Activated CD4-positive, alpha-beta T cell treated with anti-CD3 and anti-CD28 coated beads, Interleukin-10, Interleukin-2, amounts not matched to agents 100 ng/mL and 50 ng/mL, durations not matched to agents 16 hours and 8 hours (primary cell): ENCODE data around the gene CACNB2.
A peak's percentile ranks its signal among the peaks of the same experiment; 100 is the strongest.

Source experiments
- DNase-seq: peaks from one replicate; pipeline ENCODE4 v3.0.0-alpha.2; 2020

The CACNB2 gene

DNA sequence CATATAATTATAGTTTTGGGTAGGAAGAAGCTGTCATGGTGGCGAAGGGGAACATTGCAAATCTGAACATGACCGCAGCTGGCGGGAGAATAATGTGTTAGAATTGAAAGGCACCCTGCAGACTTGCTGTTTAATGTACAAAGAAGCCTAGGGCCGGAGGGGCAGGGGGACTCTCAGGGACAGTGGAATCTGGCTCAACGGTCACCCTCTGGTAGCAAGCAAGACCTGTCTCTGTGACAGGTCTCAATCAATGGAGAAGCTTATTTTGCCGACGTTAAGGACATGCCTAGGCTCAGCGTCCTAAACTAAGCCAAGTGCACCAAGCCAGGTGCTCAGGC lies 333.9 kb downstream of the CACNB2 start:
- no peak for DNase-seq

DNA sequence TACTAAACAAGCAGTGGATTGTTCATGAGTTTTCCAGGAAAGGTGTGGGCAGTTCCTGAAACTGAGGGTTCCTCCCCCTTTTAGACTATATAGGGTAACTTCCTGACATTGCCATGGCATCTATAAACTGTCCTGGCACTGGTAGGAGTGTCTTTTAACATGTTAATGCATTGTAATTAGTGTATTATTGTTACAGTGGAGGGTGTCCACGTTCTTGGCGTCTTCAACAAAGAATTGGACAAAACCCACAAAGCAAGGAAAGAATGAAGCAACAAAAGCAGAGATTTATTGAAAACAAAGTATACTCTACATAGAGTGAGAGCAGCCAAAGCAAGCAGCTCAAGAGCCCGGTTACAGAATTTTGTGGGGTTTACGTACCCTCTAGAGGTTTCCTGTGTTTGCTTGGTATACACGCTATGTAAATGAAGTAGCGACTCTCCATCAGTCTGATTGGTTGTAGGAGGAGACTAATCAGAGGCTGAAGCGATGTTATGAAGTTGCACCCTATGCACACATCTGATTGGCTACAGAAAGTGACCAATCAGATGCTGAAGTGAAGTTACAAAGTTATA lies 335.9 kb downstream of the CACNB2 start:
- DNase-seq, result no peak

DNA sequence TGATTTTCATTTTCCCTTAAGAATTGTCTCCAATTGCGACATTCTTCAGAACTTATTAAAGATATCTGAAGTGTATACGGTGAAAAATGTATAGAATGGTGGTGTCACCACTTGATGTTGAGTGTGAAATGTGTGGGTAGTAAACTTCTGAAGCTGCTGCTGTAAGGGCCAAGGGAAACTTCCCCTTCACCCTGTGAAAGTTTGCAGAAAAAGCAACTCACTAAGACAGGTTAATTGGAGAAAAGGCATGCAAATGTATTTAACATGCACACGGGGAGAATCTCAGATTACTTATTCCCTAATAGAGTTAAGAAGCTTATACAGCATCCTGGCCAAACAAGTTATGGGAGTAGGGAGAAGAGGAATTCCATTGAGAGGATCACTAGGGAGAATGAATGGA lies 338.1 kb downstream of the CACNB2 start:
- no peak for DNase-seq

DNA sequence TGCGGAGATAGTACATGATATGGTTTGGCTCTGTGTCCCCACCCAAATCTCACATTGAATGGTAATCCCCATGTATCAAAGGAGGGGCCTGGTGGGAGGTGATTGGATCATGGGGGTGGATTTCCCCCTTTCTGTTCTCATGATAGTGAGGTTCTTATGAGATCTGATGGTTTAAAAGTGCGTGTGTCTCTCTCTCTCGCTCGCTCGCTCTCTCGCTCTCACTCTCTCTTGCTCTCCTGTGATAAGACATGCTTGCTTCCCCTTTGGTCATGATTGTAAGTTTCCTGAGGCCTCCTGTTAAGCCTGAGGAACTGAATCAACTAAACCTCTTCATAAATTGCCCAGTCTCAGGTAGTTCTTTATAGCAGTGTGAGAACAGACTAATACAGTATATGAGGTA lies 339.3 kb downstream of the CACNB2 start:
- DNase-seq, result no peak

DNA sequence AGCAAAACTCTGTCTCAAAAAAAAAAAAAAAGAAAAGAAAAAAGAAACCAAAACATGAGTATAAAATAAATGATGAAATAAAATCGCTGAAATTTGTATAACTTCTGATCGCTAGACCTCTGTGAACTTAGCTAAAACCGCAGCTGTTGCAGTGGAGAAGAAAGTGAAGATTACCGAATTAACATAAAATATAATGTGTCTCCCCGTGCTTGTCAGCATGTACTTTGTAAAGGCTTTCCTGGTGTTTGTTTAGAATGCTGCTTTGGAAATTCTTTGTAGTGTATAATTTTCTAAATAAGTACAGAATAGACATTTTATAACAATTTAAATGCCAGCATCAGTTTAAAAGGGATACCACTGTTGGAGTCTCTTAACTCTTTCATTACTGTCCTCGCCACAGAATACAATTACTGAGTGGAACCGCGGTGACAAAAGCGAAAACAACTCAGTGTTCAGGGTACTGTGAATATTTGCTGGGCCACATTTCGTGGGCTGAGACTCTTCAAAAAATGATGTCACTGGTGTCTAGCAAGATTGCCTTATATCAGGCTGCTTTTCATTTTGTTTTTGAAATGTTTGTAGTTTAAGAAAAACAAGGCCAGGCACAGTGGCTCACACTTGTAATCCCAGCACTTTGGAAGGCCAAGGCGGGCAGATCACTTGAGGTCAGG lies 343.4 kb downstream of the CACNB2 start:
- DNase-seq, result no peak

DNA sequence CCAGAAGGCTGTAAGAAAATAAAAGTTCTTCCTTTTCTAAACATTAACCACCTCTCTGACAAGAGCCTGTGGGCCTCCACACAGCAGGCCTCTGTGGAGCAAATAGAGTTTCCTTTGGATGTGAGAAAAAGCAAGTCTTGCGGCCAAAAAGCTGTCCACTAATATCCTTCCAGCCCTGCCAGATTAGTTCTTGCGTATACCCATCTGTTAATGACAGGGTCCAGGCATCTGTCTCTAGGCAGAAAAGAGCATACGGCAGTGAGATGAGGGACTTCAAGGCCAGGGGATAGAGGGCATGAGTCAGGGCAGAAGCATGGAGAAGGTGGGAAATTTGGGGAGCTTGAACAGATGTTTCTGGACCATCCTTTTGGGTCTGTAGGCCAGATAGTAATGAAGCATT lies 346.2 kb downstream of the CACNB2 start:
- no peak for DNase-seq

DNA sequence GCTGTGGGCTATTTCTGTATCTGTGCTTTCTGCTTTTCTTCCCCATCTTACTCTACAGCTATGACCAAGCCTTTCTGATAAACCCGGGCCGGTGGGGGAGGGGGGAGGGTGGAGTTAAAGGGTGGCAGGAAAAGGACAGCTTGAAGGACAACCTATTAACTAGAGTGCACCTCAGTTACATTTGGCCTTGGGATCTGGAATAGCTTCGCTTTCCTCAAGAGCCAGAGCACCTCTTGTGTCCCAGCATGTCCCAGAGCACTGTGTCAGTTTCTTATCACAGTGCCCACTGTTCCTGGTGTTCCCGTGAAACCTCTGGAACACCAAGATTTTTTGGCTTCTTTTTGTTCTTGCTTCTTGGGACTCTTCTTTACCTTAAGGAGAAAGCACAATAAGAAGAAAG lies 350.5 kb downstream of the CACNB2 start:
- DNase-seq, result no peak

DNA sequence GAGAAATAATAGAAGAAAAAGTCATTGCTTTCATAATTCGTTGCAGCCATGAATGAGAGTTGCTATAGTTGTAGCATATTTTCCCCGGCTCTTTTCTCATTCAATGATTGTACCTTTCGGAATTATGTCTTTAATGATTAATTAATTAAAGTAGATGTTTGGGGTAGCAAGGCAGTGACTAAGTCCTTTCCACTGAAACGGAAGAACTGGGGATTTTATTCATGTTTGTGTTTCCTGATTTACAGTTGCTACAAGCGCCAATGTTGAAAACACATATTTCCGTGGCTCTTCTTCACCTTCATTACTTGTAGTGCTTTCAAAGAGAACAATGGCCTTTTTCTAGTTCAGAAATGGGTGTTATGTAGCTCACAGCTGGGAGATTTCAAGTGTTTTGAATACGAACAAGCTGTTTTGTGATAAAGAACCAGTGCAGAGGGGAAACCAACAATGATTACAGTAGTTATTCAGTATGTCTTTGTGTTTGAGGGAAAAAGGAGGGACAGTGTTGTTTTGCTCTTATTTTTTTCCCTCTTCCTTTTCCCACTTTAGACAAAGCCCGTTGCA lies 357.7 kb downstream of the CACNB2 start:
- DNase-seq, result no peak

DNA sequence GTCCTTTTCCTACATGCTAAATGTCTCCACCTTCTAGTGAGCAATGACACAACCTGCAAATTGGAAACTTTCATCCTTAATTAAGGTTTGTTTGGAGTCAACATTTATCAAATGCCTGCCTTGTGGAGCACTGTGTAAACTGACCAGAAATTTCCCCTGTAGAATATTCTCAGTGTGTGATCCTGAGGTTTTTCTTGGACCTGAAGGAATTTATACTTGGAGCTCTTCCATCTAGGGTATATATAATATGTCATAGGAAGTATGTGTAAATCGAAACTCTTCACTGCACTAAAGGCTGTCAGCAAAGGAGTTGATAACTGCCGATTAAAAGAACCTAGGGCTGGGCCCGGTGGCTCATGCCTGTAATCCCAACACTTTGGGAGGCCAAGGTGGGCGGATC lies 358.8 kb downstream of the CACNB2 start:
- no peak for DNase-seq

DNA sequence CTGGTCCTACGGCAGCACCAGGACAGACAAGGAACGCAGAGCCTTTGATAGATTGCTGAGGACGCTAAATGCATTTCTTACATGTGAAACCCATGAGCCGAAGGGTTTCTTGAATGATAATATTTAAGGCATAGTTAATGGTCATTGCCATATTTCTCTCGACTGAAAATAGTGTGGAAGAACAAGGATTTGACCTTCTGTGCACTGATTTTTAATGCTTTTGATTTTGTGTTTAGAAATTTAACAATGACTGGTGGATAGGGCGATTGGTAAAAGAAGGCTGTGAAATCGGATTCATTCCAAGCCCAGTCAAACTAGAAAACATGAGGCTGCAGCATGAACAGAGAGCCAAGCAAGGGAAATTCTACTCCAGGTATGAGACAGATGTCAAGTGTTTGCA lies 360.4 kb downstream of the CACNB2 start:
- DNase-seq, result no peak

DNA sequence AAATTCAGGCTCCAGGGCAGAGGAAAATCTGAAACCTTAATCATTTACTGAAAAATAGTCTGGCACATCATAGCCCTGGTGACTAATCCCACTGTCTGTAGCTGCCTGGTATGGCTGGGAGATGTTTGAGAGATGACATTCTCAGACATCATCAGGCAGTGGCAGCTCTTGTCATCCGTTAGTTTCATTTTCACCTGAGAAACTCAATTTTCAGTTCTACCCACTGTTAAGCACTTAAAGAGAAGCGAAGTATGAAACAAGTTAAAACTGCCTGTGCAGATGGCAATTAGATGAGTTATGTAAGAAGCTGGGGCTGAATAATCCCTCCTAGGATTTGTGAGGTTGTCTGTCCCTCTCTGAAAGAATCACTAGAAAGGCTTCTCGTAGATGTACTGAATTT lies 361.0 kb downstream of the CACNB2 start:
- peak; percentile 31 for DNase-seq

DNA sequence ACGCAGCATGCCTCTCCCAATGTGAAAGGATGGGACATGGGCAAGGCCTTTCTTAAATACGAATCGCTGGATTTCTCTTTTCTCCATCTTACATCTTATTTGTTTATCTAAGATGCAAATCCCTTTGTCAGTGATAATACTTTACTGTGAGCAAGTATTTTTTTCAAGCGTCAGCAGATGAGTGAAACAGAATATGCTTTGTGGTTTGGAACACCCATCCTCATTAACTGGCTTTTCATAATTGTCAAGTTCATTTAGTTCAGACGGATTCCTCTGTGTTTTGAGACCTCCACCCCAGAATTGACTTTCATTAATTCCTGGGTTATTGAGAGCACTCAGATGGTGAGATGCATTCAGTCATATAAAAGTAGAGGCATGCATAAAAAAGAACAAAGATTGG lies 361.4 kb downstream of the CACNB2 start:
- DNase-seq, result no peak

DNA sequence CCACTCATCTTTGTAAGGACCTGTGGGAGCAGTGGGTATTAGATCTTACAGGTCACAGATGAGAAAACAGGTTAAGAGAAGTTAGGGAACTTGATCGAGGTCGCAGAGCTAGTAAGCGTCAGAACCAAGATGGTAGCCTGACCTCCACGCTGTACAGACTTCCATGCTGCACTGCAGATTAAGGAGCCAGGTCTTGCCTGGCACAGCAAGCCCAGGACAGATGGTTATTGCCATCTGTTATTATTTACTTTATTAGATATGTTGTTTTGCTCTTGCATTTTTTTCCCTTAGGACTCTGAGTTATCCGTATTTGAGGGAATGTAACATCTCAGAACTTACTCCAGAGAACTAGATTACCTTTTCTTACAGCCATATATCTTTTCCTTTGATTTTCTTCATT lies 363.9 kb downstream of the CACNB2 start:
- DNase-seq, result no peak

DNA sequence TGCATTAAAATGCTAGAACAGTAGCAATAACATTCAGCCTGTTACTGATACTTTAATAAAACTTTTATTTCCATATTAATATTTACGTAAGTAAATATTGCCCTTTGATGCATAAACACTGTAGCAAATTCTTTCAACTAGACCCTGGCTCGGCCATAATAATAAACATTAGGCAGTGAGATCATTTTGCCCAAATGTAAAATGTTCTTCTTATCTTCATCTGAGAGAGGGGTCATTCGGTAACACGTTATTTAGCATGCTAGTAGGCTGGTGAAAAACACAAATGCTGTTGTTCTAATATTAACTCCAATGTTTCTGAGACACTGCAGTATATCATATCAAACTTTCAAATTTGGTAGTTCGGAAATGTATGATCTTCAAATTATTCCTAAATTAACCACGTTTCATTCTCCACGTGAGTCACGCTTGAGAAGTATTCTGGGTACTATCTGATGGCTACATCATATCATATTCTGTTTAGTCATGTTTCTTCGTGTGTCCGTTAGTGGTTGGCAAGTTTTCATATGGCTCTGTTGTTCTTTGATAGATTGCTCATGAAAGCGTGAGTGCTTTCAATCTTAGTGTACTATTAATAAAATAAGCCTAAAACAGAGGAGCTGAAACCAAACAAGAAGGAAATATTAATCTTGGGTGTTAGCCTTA lies 365.4 kb downstream of the CACNB2 start:
- DNase-seq, result peak; percentile 1

DNA sequence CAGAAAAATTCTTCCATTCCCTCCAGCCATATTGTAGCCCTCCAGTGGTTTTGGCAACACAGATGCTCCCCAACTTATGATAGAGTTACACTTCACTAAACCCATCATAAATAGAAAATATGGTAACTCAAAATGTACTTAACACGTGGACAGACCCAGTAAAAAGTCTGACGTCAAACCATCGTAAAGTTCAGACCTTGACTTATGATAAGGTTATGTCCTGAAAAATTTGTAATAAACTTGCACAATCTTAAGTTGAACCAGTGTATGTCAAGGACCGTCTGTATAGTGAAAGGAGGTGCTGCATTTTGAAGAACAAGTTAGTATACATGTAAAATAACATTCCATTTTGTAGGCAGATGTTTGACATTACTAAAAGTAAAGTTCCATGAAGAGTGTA lies 368.4 kb downstream of the CACNB2 start:
- DNase-seq, result no peak

DNA sequence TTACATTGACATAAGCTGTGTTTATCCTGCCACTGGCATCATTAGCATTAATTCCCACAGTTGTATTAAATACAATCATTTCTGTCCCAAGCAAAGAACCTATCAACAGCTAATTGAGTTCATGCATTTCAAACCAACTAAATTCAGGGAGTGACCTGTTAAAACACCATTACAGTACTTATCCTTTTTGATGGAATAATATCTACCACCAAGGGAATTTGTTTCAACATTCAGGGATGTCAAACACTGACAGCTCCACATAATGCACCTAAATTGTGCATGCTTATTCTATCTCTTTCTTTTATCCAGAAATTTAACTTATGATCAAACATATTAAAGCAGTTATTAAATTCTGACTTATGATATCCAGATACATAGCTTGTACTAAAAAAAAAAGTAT lies 374.3 kb downstream of the CACNB2 start:
- DNase-seq, result no peak

DNA sequence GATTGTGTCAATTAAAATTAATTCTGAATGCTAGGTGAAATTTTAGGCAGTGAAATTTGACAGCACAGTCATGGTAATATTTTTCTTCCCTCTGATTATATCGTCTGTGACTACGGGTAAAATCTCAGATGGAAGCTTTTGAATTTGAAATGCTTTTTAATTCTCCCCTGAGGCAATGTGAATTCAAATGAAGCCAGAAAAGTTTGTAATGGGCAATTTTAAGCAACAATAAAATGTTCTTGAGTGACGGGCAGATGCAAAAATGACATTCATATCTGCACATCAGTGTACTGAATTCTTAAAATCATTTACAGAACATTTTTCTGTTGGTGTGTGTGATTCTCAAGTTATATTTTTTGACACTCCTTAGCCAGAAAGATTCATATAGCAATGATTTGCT lies 376.6 kb downstream of the CACNB2 start:
- no peak for DNase-seq

DNA sequence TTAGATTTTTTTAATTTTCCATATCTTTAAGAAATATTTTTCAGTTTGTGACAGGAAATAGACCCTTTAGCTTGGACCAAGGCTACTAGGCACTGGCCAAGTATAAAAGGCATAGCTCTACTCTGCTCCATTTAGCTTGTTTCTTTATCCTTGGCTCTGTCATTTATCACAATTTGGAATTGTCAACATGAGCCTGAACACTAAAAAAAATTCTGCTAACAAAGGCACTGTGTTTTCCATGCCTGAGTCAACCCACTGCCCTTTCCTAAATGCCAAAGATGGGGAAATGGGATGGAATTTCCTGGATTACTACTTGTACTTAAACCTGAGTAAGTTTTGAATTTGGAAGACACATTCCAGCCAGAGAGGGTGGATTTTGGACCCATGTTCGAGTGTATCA lies 382.8 kb downstream of the CACNB2 start:
- DNase-seq, result no peak

DNA sequence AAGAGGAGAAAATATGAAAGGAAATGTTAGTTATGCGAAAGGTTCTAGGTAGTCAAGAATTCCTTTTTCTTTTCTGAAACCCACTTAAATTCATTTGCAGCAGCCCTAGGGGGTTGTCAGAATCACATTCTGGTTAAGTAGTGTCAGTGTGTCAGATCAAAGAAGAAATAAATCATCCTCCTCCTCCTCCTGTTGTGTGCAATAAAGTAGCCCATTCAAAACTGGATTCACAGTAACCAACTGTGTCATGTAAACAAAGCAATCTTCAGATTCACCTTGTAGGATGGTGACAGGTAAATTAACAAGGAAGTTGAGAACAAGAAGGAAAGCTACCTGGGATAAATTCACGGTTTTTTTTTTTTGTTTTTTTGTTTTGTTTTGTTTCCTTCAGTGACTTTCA lies 383.6 kb downstream of the CACNB2 start:
- DNase-seq, result no peak

DNA sequence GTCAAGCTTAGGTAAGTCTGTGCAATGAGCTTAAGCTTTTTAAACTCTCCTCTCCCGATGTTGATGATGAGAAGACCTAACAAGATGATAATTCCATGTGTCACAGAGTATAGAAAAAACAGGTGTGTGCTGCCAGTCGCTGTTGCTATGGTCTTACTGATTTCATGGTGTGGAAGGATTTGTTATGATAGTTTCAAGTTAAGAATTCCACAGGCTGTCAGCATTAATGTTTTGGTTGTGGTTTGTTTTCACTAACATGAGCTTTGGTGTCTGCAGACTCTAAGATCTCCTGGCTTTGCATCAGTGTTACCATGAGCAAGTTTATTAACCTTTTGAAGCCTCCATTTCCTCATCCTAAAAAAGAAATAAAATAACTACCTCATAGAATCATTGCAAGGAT lies 387.5 kb downstream of the CACNB2 start:
- DNase-seq, result no peak

DNA sequence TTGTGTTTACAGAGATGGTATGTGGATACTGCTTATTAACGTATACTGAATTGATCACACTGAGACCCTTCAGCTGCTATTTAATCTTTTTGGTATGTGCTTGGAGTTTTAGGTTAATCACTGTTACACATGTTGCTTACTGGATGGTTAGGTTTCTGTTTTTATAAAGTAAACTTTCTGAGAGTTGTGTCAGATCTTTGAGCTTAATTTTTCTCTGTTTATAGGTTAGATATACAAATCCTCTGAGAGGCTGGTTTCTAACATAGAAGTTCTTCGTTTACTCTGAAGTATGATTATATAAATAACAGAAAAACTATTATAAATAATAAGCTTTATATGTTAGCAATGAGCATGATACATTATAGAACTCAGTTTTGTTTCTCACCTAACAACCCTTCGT lies 388.1 kb downstream of the CACNB2 start:
- DNase-seq, result no peak

DNA sequence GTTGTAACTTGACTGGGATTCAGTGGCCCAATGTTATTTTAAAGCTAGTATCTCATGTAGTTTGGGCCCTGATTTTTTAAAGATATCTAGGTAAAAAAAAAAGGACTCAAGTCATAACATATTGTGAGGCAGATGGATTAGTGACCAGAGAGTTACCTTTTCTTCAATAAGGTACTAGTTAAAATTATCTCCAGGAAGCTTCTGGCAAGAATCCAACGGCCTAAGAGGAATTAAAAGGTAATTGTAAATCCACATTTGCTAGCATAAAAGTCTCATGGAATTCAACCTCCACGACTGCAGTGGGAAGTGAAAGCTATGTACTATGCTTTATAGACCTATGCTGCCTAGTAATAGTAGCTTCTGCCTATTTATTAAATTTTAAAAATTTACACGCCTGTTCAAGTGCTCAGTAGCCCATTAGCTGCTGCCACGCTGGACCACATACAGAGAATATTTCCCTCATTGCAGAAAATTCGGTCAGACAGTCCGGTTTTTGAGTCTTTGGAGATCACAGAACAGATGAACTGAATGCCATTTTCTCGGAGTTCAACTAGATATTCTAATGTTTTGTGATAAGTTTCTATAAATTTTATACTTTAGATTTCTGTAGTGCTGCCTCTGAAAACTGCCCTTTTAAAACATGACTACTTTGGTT lies 392.8 kb downstream of the CACNB2 start:
- DNase-seq, result no peak

DNA sequence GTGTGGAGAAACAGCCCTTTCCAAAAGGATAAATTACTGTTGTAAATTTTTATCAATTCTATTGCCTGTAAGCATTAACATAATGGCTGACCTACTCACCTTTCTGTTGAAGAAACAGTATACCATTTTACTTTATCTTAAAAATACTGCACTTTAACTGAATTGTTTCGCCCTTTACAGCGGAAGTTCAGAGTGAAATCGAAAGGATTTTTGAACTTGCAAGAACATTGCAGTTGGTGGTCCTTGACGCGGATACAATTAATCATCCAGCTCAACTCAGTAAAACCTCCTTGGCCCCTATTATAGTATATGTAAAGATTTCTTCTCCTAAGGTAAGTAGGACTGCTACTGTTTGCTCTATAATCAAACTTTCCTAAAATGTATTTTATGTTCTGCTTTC lies 393.7 kb downstream of the CACNB2 start:
- DNase-seq, result no peak

DNA sequence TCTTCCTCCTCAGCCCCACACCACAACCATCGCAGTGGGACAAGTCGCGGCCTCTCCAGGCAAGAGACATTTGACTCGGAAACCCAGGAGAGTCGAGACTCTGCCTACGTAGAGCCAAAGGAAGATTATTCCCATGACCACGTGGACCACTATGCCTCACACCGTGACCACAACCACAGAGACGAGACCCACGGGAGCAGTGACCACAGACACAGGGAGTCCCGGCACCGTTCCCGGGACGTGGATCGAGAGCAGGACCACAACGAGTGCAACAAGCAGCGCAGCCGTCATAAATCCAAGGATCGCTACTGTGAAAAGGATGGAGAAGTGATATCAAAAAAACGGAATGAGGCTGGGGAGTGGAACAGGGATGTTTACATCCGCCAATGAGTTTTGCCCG lies 399.1 kb downstream of the CACNB2 start:
- no peak for DNase-seq
